HG02981 (cell line): Measurements from ENCODE around the gene STKLD1.
A peak's percentile ranks its signal among the peaks of the same experiment; 100 is the strongest.
"Not testable (repeated sequence)": the region's sequence is repeated elsewhere in the genome, so short reads cannot be mapped to it uniquely, and the experiment has no call there.

Source experiments
- ATAC-seq: cut with Tn5 transposase; IDR thresholded peaks from one replicate; pipeline ENCODE4 v1.9.1; 2021; ENCODE audit warnings: mild to moderate bottlenecking, moderate library complexity; ENCODE audit not compliant: unreplicated experiment

Gene STKLD1

GRCh38 chr9:133375724-133376654 is at the start of gene STKLD1, which contains the start of gene SURF4:
STKLD1 (plus strand) TSS chr9:133376366; CDS start chr9:133376474, 108 bp downstream.
SURF4 (minus strand) TSS chr9:133376060; CDS start chr9:133375969, 91 bp downstream.
- peak; percentile 90 for ATAC-seq

- ATAC-seq, result not testable (repeated sequence)
Observed at GRCh38 chr9:133327021-133327420, 49.1 kb upstream of the STKLD1 start.

- ATAC-seq, result no peak
Observed at GRCh38 chr9:133327834-133328484, 48.2 kb upstream of the STKLD1 start.

GRCh38 chr9:133329306-133330156 is 46.6 kb upstream of the STKLD1 start:
- ATAC-seq, result not testable (repeated sequence)

- ATAC-seq, result no peak
Observed at GRCh38 chr9:133331221-133331620, 44.9 kb upstream of the STKLD1 start.

GRCh38 chr9:133331641-133332380 is 44.4 kb upstream of the STKLD1 start:
- ATAC-seq, result no peak

GRCh38 chr9:133332381-133332730 is 43.8 kb upstream of the STKLD1 start:
- ATAC-seq, result no peak

GRCh38 chr9:133333011-133333410 is 43.2 kb upstream of the STKLD1 start:
- ATAC-seq, result no peak

- ATAC-seq, result no peak
Observed at GRCh38 chr9:133333566-133333965, 42.6 kb upstream of the STKLD1 start.

GRCh38 chr9:133334161-133334560 is 42.0 kb upstream of the STKLD1 start:
- ATAC-seq, result no peak

- ATAC-seq, result not testable (repeated sequence)
Observed at GRCh38 chr9:133334888-133335287, 41.3 kb upstream of the STKLD1 start.

- peak; percentile 78 for ATAC-seq
Observed at GRCh38 chr9:133335924-133336811, 40.0 kb upstream of the STKLD1 start, which contains the start of gene SURF6. SURF6 (minus strand) TSS chr9:133336188; CDS start chr9:133336132, 56 bp downstream.

- no peak for ATAC-seq
Observed at GRCh38 chr9:133339641-133340040, 36.5 kb upstream of the STKLD1 start.

GRCh38 chr9:133340256-133340655 is 35.9 kb upstream of the STKLD1 start:
- ATAC-seq, result no peak

GRCh38 chr9:133340916-133341315 is 35.2 kb upstream of the STKLD1 start:
- no peak for ATAC-seq

- no peak for ATAC-seq
Observed at GRCh38 chr9:133341369-133342068, 34.6 kb upstream of the STKLD1 start.

GRCh38 chr9:133342069-133342406 is 34.1 kb upstream of the STKLD1 start:
- ATAC-seq, result no peak

GRCh38 chr9:133342570-133342969 is 33.6 kb upstream of the STKLD1 start:
- ATAC-seq, result no peak

GRCh38 chr9:133344071-133344470 is 32.1 kb upstream of the STKLD1 start:
- ATAC-seq, result no peak
